Endothelial cell of umbilical vein (primary cell): Measurements from ENCODE around the gene ZNF496.

ENCODE experiments used
- POLR2A ChIP-seq: IDR thresholded peaks from 2 replicates; pipeline ENCODE4 v1.6.1; 2012; ENCODE audit warnings: low read depth, mild to moderate bottlenecking, control low read depth, low read length
- TF ChIP-seq, protein P1 (sequence below), 2 donors: IDR thresholded peaks; 1 replicate in 1 of 2; 2 replicates in 1 of 2; pipeline ENCODE4 v1.5.1; 2011; ENCODE audit warnings: low read length in 2 of 2, mild to moderate bottlenecking in 2 of 2, moderate library complexity in 2 of 2, control low read depth in 1 of 2, inconsistent platforms in 1 of 2, low read depth in 1 of 2; ENCODE audit not compliant: insufficient read depth in 1 of 2; ENCODE audit errors: extremely low read depth in 1 of 2

DNA sequence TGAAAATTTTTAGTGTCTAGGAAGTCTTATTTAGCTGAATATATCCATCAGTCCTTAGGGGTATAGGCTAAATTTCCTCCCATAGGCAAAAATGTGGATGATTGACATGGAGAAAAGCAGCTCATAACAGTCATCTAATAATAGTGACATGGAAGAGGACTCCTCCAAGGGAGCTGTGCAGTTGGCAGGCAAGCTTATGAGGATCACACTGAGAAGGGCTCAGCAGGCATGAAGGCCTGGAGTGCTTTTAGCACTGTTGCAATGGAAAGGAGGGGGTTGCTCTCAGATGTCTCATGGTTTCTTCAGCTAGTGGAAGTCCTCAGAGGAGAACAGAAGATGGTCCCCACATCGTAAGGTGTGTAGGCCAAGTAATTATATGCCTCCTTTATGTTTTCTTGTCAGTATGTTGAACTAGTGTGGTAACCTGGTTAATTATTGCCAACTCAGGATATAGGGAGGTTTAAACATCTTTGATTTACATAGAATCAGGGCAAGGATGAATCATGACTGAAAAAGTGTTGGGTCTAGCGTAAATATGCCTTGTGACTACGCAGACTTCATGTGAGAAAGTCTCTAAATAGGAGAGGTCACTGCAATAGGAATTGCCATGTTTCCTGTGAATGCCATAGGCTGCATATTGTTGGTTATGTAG, 56.9 kb downstream of the ZNF496 start:
- TF ChIP-seq POLR2A, result no peak
- TF ChIP-seq, protein P1, sequence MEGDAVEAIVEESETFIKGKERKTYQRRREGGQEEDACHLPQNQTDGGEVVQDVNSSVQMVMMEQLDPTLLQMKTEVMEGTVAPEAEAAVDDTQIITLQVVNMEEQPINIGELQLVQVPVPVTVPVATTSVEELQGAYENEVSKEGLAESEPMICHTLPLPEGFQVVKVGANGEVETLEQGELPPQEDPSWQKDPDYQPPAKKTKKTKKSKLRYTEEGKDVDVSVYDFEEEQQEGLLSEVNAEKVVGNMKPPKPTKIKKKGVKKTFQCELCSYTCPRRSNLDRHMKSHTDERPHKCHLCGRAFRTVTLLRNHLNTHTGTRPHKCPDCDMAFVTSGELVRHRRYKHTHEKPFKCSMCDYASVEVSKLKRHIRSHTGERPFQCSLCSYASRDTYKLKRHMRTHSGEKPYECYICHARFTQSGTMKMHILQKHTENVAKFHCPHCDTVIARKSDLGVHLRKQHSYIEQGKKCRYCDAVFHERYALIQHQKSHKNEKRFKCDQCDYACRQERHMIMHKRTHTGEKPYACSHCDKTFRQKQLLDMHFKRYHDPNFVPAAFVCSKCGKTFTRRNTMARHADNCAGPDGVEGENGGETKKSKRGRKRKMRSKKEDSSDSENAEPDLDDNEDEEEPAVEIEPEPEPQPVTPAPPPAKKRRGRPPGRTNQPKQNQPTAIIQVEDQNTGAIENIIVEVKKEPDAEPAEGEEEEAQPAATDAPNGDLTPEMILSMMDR (IDR thresholded peaks at IDR 0.05; ENCODE audit: extremely low read depth in 1 of 2, insufficient read depth in 1 of 2, low read depth in 1 of 2, low read length in 2 of 2), result no peak
